Keratinocyte (primary cell): ENCODE measurements around the gene PTGES2.

Experiments
- CTCF ChIP-seq, 3 experiments: IDR thresholded peaks in 1 of 3; conservative IDR thresholded peaks in 1 of 3; optimal IDR thresholded peaks in 1 of 3; 2 replicates in 2 of 3; 3 replicates in 1 of 3; pipeline versions ENCODE3 to v1.5.1; 2011; ENCODE audit warnings: low read length in 3 of 3, mild to moderate bottlenecking in 3 of 3, moderate library complexity in 2 of 3, control low read depth in 1 of 3, inconsistent platforms in 1 of 3; ENCODE audit not compliant: insufficient read depth in 2 of 3; ENCODE audit errors: extremely low read depth in 1 of 3
- EZH2 ChIP-seq: IDR thresholded peaks from one replicate; pipeline ENCODE4 v1.6.1; 2012; ENCODE audit warnings: inconsistent platforms, mild to moderate bottlenecking, low read length, moderate library complexity

GRCh38 chr9:128168731-128169308 is 41.3 kb upstream of the PTGES2 start:
- TF ChIP-seq CTCF (optimal IDR thresholded peaks at IDR 0.05 in 1 of 3, IDR thresholded peaks at IDR 0.05 in 1 of 3, conservative IDR thresholded peaks at IDR 0.05 in 1 of 3; ENCODE audit: extremely low read depth in 1 of 3, insufficient read depth in 2 of 3, low read length in 3 of 3) (no peak), EZH2 (no peak)
